ENCODE measurements around the gene OR9A4.

GRCh38 chr7:141928146-141928844 lies 12.1 kb downstream of the OR9A4 start:
- TF ChIP-seq TCF3 (IDR thresholded peaks at IDR 0.05; ENCODE audit: borderline replicate concordance, insufficient read depth, low read depth, low read length) (no peak), EZH2 (IDR thresholded peaks at IDR 0.05; ENCODE audit: borderline replicate concordance, control insufficient read depth, low read depth, low read length) (no peak), ZNF24 (IDR thresholded peaks at IDR 0.05) (no peak), CTCF (IDR thresholded peaks at IDR 0.05 in 2 of 3, conservative IDR thresholded peaks at IDR 0.05 in 1 of 3; ENCODE audit: control insufficient read depth in 2 of 3, extremely low read depth in 1 of 3, insufficient read depth in 1 of 3, low read depth in 3 of 3, low read length in 3 of 3) (no peak), ATF3 (IDR thresholded peaks at IDR 0.05; ENCODE audit: borderline replicate concordance, extremely low read depth, low read depth, low read length) (no peak), NR2F1 (conservative IDR thresholded peaks at IDR 0.05) (no peak), TAF1 (IDR thresholded peaks at IDR 0.05; ENCODE audit: borderline replicate concordance, low read depth, low read length) (no peak), MYC (IDR thresholded peaks at IDR 0.05; ENCODE audit: insufficient read depth, insufficient read length, insufficient replicate concordance, low read length, severe bottlenecking) (no peak), SIN3A (IDR thresholded peaks at IDR 0.05; ENCODE audit: low read depth, low read length) (no peak), BCLAF1 (IDR thresholded peaks at IDR 0.05) (no peak), CEBPB (IDR thresholded peaks at IDR 0.05; ENCODE audit: borderline replicate concordance in 1 of 2, low read depth in 2 of 2, low read length in 2 of 2) (no peak), ZBTB33 (IDR thresholded peaks at IDR 0.05) (no peak), REST (IDR thresholded peaks at IDR 0.05; ENCODE audit: low read depth, low read length) (no peak)

Measured in GM12878 (cell line).